Effector CD4-positive, alpha-beta T cell (primary cell): Measurements from ENCODE around the gene GOLGA3.
A peak's percentile ranks its signal among the peaks of the same experiment; 100 is the strongest.
"Not testable (repeated sequence)": the region's sequence is repeated elsewhere in the genome, so short reads cannot be mapped to it uniquely, and the experiment has no call there.

ENCODE experiments used
- DNase-seq: peaks from one replicate; pipeline ENCODE4 v3.0.0-alpha.2; 2020

GOLGA3 gene

GRCh38 chr12:132775502-132776229 is 53.0 kb downstream of the GOLGA3 start:
- DNase-seq = no peak

GRCh38 chr12:132774646-132775275 is 53.9 kb downstream of the GOLGA3 start:
- no peak for DNase-seq

- no peak for DNase-seq
These were observed 54.5 kb downstream of the GOLGA3 start for GRCh38 chr12:132774159-132774558.

- no peak for DNase-seq
These were observed 55.4 kb downstream of the GOLGA3 start for GRCh38 chr12:132773077-132773955.

GRCh38 chr12:132772606-132773005 is 56.1 kb downstream of the GOLGA3 start:
- DNase-seq = no peak

- DNase-seq = peak; percentile 37
These were observed 57.4 kb downstream of the GOLGA3 start for GRCh38 chr12:132771126-132771838.

- DNase-seq = no peak
These were observed 62.1 kb downstream of the GOLGA3 start for GRCh38 chr12:132766380-132767085.

GRCh38 chr12:132765361-132765760 is 63.3 kb downstream of the GOLGA3 start:
- no peak for DNase-seq

GRCh38 chr12:132764231-132764630 is 64.4 kb downstream of the GOLGA3 start:
- DNase-seq = no peak

- DNase-seq = peak; percentile 79
These were observed 66.6 kb downstream of the GOLGA3 start for GRCh38 chr12:132761921-132762583.

- DNase-seq = peak; percentile 47
These were observed 67.4 kb downstream of the GOLGA3 start, which contains the start of gene ANKLE2 for GRCh38 chr12:132761032-132761920. ANKLE2 (minus strand) TSS chr12:132761832; CDS start chr12:132761798, 34 bp downstream.

GRCh38 chr12:132759359-132759758 is 69.3 kb downstream of the GOLGA3 start:
- DNase-seq = no peak

- not testable (repeated sequence) for DNase-seq
These were observed 69.8 kb downstream of the GOLGA3 start for GRCh38 chr12:132758825-132759224.

GRCh38 chr12:132754160-132754932 is 74.3 kb downstream of the GOLGA3 start:
- DNase-seq = no peak

- DNase-seq = not testable (repeated sequence)
These were observed 75.0 kb downstream of the GOLGA3 start for GRCh38 chr12:132753670-132754069.

- DNase-seq = no peak
These were observed 80.3 kb downstream of the GOLGA3 start for GRCh38 chr12:132748319-132748718.

- DNase-seq = no peak
These were observed 80.8 kb downstream of the GOLGA3 start for GRCh38 chr12:132747896-132748295.

- DNase-seq = no peak
These were observed 81.3 kb downstream of the GOLGA3 start for GRCh38 chr12:132747395-132747794.

GRCh38 chr12:132746613-132747012 is 82.1 kb downstream of the GOLGA3 start:
- DNase-seq = no peak
